ENCODE data around the gene EEF2KMT.

DNA sequence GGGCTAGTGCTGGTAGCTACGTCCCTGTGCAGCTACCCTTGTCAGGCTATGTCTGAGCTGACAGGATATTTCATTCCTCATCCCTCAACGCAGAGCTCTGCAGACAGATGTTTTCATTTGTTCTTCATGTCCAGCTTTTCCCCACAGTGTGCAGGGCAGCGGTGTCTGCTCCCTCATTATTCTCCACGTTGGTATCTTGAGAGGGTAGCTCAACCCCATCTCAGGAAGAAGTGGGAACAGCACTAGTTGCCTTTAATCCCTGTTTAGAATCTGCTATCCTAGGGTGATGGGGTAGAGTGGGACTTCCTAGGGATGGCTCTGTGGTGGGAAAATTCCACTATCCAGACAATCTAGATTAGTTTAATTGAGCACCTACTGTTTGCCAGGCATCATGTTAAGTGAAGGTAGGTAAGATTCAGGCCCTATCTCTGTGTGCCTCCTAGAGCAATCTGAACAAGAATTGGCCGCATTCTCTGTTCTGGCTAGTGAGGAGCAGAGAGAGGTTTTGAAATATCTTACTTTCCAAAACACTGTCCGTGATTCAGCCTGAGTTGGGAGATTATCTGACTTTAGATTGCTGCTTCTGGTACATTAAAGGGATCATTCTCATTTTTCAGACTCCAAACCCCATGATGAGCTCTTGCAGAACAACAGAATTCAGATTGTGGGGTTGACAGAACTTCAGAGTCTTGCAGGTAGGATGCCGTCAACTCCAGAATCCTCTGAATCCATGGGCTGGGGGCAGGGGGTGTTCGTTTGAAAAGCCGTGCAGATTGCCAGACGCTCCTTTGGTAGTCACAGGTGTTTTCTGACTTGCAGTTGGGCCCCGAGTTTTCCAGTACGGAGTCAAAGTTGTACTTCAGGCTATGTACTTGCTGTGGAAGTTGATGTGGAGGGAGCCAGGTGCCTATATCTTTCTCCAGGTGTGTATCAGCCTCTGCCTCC, 25.0 kb downstream of the EEF2KMT start:
- no peak for TF ChIP-seq POLR2AphosphoS5 (IDR thresholded peaks at IDR 0.05; ENCODE audit: low read depth, low read length)
- TF ChIP-seq SIN3A (IDR thresholded peaks at IDR 0.05; ENCODE audit: borderline replicate concordance, insufficient read depth, low read length), result no peak
- TF ChIP-seq, protein P1, sequence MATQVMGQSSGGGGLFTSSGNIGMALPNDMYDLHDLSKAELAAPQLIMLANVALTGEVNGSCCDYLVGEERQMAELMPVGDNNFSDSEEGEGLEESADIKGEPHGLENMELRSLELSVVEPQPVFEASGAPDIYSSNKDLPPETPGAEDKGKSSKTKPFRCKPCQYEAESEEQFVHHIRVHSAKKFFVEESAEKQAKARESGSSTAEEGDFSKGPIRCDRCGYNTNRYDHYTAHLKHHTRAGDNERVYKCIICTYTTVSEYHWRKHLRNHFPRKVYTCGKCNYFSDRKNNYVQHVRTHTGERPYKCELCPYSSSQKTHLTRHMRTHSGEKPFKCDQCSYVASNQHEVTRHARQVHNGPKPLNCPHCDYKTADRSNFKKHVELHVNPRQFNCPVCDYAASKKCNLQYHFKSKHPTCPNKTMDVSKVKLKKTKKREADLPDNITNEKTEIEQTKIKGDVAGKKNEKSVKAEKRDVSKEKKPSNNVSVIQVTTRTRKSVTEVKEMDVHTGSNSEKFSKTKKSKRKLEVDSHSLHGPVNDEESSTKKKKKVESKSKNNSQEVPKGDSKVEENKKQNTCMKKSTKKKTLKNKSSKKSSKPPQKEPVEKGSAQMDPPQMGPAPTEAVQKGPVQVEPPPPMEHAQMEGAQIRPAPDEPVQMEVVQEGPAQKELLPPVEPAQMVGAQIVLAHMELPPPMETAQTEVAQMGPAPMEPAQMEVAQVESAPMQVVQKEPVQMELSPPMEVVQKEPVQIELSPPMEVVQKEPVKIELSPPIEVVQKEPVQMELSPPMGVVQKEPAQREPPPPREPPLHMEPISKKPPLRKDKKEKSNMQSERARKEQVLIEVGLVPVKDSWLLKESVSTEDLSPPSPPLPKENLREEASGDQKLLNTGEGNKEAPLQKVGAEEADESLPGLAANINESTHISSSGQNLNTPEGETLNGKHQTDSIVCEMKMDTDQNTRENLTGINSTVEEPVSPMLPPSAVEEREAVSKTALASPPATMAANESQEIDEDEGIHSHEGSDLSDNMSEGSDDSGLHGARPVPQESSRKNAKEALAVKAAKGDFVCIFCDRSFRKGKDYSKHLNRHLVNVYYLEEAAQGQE (IDR thresholded peaks at IDR 0.05; ENCODE audit: insufficient read depth in 1 of 2, low read depth in 2 of 2, low read length in 2 of 2), result no peak
- TF ChIP-seq TAF1 (IDR thresholded peaks at IDR 0.05; ENCODE audit: borderline replicate concordance, insufficient read depth, low read length), result no peak

All from PFSK-1 (cell line).